HT1080 (cell line): ENCODE results near the gene EIF3I. TPM values are rescaled to one million over a fixed set of nuclear protein-coding genes. Genes with fewer than 3 reads are reported as not detected.

Experiments used
- DNase-seq: peaks from one replicate; pipeline ENCODE4 v3.0.0-alpha.2; 2015; ENCODE audit warnings: low read depth
- small RNA-seq: library from RNA; depleted of rRNA; stranded (forward); fragments of <200 nt; gene quantifications from one replicate; pipeline ENCODE3, GENCODE V24; 2014
- total RNA-seq: library from RNA; depleted of rRNA; stranded (reverse); fragments of >200 nt; shearing (Covaris generic); gene quantifications from 2 replicates; pipeline ENCODE4 v1.2.3, GENCODE V29; 2014; rRNA removed

EIF3I gene
- total RNA-seq, 1 experiment from 2014 or later = 670 TPM

DNA sequence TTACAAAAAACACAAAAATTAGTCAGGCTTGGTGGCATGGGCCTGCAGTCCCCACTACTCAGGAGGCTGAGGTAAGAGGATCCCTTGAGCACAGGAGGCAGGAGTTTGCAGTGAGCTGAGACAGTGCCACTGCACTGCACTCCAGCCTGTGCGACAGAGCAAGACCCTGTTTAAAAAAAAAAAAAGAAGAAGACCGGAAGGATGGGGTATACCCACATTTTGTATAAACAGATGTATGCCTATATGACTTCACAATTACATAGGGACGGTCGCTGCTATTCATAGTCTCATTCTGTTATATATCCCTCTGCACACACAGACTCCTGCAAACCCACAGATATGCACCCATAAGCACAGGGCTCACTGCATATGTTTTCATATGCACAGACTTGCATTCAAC is 41.5 kb downstream of the EIF3I start:
- no peak for DNase-seq

DNA sequence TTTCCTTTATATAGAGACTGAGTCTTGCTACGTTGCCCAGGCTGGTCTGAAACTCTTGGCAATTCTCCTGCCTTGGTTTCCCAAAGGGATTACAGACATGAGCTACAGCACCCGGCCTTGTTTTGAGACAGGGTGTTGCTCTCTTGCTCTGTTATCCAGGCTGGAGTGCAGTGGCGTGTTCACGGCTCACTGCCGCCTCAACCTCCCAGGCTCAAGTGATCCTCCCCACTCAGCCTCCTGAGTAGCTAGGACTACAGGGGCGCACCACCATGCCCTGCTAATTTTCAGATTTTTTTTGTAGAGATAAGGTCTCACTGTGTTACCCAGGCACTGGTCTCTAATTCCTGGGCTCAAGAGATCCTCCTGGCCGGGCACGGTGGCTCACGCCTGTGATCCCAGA is 43.6 kb downstream of the EIF3I start:
- no peak for DNase-seq

DNA sequence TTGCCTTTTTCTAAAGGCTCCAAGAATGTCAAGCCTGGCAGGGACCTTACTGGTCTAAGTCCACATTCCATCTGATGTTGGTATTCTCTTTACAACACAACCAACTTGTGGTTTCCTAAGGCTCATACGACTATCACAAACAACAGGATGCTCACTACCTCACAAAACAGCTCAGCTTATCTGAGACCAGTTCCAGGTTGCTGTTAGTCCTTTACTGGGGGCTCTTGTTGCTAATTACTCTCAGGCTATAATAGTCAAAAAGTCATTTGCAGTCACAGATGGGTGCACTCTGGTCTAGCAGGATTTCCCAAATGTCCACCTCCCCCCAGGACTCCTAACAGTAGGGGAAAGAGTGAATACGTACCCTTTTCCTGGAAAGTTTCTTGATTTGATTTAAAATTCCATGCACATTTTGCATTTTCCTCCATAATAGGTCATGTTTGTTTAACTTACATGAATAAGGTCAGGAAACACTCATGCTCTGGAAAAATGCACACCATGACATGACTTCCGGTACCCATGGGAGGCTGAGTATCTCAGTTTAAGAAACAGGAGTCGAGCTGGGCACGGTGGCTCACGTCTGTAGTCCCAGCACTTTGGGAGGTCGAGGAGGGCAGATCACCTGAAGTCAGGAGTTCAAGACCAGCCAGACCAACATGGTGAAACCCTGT is 44.8 kb downstream of the EIF3I start:
- DNase-seq = peak; percentile 29

GRCh38 chr1:32269744-32270143 is 47.5 kb downstream of the EIF3I start:
- no peak for DNase-seq

GRCh38 chr1:32272557-32273390 is 50.6 kb downstream of the EIF3I start:
- no peak for DNase-seq

- DNase-seq = peak; percentile 73
Measured at GRCh38 chr1:32273391-32274208, 51.4 kb downstream of the EIF3I start.

GRCh38 chr1:32274646-32275340 is 52.6 kb downstream of the EIF3I start:
- no peak for DNase-seq

DNA sequence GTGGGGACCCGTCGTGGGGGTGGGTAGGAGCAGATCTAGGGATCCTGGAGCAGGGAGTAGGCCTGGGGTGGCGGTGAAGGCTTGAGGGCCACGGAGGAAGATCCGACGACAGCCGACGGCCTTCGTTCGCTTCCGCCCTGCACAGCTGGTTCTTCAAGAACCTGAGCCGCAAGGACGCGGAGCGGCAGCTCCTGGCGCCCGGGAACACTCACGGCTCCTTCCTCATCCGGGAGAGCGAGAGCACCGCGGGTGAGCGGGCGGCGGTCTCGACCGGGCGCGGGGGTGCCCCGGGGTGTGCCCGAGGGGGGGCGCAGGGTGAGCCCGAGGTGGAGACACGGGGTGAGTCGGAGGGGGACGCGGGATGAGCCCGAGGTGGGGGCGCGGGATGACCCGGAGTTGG is 53.2 kb downstream of the EIF3I start:
- no peak for DNase-seq

- no peak for DNase-seq
Measured at GRCh38 chr1:32276032-32276782, 54.0 kb downstream of the EIF3I start.

Small RNAs within 50 kb of the gene (small RNA-seq; reads per million reads assigned to genes)
- gene RF00017 = not detected

Other genes with a start within 250 kb of the EIF3I start
- 54.6 and 111 TPM in 2 replicates for gene KHDRBS1, start 208.5 kb upstream of the EIF3I start, total RNA-seq
- 19.1 and 24.7 TPM in 2 replicates for gene TMEM39B, start 149.5 kb upstream of the EIF3I start, total RNA-seq
- gene KPNA6, start 114.4 kb upstream of the EIF3I start, total RNA-seq = 35.7 and 40.0 TPM in 2 replicates
- 56.1 and 67.5 TPM in 2 replicates for gene TXLNA, start 42.7 kb upstream of the EIF3I start, total RNA-seq
- gene CCDC28B, start 21.8 kb upstream of the EIF3I start, total RNA-seq = 13.4 and 14.0 TPM in 2 replicates
- 3.0 and 3.5 TPM in 2 replicates for gene IQCC, start 16.7 kb upstream of the EIF3I start, total RNA-seq
- gene DCDC2B, start 13.3 kb upstream of the EIF3I start, total RNA-seq = not detected in 2 replicates
- 15.6 and 17.2 TPM in 2 replicates for gene TMEM234, start 54 bp upstream of the EIF3I start, total RNA-seq
- 0.17 and 0.95 TPM in 2 replicates for gene FAM167B, start 24.8 kb downstream of the EIF3I start, total RNA-seq
- gene LCK, start 28.9 kb downstream of the EIF3I start, total RNA-seq = 0.16 TPM in 1 of 2 replicates, not detected in the other
- gene HDAC1, start 69.7 kb downstream of the EIF3I start, total RNA-seq = 123 and 126 TPM in 2 replicates
- 89.4 and 127 TPM in 2 replicates for gene MARCKSL1, start 113.8 kb downstream of the EIF3I start, total RNA-seq
- gene FAM229A, start 140.1 kb downstream of the EIF3I start, total RNA-seq = 1.2 and 1.9 TPM in 2 replicates
- 0.60 TPM in 1 of 2 replicates, not detected in the other for gene TSSK3, start 140.1 kb downstream of the EIF3I start, total RNA-seq
- gene BSDC1, start 172.0 kb downstream of the EIF3I start, total RNA-seq = 31.8 and 33.4 TPM in 2 replicates
- not detected in 2 replicates for gene ZBTB8B, start 242.7 kb downstream of the EIF3I start, total RNA-seq